HG03108 (cell line): Measurements from ENCODE around the gene HCST.
"Not testable (repeated sequence)": the region's sequence is repeated elsewhere in the genome, so short reads cannot be mapped to it uniquely, and the experiment has no call there.

Experiments used
- ATAC-seq: cut with Tn5 transposase; IDR thresholded peaks from one replicate; pipeline ENCODE4 v1.9.1; 2021; ENCODE audit warnings: moderate library complexity; ENCODE audit not compliant: unreplicated experiment

The HCST gene

GRCh38 chr19:35879068-35879467 is 23.3 kb upstream of the HCST start:
- ATAC-seq: no peak

- ATAC-seq: no peak
Measured at GRCh38 chr19:35879770-35880317, 22.5 kb upstream of the HCST start.

DNA sequence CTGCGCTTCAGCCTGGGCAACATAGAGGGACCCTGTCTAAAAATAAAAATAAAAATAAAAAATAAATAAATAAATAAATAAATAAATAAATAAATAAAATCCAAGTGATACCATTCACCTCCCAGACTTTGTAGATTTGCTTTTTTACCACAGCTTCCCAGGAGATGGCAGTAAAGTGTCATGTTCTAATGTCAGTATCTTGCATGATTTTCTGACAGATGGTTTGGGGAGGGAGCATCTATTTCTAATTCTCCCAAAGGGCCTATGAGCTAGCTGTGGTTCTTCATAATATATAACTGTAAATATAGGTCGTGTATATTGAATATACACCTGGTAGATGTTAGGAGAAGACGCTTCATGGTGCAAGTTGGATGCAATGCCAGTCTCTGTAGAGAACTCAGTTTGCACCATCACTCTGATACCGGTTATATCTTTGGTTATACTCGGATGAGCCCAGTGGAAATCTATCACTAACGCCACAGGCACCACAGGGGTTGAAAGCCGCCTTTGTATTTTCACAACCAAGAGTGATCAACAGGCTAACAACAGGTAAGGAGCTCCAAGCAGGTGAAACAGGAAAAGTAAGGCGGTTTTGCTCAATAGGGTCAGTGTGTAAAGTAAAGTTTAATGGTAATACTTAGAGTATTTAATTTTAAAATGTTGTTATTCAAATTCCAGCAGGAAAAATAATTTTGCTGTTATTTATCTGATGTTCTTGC is 20.1 kb upstream of the HCST start:
- ATAC-seq: no peak

GRCh38 chr19:35883882-35884281 is 18.4 kb upstream of the HCST start:
- ATAC-seq: no peak

- ATAC-seq: no peak
Measured at GRCh38 chr19:35885225-35885738, 17.0 kb upstream of the HCST start.

GRCh38 chr19:35885904-35886303 is 16.4 kb upstream of the HCST start:
- ATAC-seq: no peak

DNA sequence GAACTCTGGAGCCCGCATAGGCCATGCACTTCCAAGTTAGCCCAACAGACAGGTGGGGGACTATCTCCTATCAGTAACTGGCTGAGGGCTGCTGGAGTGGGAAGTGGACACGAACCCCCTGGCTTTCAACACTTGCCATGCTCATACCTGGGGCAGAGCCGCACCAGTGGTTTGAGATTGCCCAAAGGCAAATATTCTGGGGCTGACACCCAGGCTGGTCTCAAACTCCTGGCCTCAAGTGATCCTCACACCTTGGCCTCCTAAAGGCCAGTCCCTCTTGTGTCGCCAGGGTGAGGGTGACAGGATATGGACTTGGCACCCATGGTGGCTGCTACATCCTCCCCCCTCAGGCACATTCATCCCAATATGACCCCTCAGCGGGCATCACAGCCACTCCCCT is 15.1 kb upstream of the HCST start:
- no peak for ATAC-seq

DNA sequence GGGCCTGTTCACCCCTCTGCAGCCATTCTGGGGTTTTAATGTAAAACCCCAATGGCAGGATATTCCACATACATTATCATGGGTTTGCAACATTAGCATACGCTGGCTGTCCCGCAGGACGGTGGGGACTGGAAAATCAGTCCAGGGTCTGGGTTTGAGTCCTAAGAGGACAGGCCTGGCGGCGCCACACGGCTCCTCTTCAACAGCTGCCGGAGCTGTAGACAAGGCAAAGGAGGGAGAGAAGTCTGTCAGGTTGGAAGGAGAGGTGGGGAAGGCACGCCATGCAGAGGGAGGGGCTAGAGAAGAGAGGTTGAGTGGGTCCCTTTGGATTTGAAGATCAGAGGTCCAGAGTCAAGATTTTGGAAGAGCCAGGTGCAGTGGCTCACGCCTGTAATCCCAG is 13.9 kb upstream of the HCST start:
- no peak for ATAC-seq

DNA sequence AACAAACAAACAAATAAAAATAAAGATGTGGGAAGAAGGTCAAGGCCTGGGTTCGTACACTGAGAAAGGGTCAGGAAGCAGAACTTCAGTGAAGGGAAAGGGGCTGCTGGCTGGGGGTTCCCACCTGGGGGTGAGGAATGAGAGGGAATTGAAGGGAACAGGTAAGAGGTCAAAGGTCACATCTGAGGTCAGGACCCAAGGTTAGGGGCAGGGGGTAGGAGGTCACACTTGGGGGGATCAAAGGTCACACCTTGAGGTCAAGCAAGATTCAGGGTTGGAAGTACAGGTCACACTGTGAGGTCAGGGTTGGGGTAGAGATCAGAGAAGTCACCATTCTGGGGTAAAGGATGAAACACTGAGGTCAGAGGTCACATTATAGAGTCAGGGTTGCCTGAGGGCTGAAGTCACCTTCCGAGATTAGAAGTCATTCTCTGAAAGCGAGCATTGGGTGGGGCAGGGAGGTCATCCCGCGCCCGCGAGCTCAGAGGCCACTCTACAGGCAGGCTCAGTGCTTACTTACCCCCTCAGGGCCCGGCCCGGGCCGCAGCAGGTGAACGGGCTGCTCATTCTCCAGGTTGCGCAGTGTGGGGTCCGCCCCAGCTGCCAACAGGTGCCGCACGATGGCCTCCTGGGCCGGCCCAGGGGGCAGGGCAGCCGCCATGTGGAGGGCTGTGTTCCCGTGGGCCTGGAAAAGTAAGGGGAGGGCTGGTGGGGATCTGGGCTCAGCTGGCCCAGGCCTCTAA is 12.8 kb upstream of the HCST start:
- no peak for ATAC-seq

DNA sequence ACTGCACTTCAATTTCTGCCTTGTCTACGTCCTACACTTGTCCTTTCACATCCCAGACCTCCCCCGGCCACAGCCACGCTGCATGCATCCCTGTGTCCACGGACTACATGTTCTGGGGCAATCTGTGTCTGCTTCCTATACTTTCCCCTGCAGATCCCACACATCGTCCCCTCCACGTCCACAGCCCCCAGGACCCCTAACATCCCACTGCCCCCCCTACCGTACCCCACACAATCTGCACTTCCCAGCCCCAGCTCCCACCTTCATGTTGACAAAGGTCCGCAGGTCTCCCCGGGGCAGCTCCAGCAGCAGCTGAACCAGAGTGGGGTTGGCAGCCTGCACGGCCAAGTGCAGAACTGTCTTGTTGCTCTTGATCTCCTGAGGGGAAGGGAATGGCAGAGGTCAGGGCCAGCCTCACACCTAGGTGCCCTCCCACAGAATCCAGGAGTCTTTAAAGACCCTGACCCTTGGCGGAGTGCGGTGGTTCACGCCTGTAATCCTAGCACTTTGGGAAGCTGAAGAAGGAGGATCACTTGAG is 12.1 kb upstream of the HCST start:
- ATAC-seq: no peak

DNA sequence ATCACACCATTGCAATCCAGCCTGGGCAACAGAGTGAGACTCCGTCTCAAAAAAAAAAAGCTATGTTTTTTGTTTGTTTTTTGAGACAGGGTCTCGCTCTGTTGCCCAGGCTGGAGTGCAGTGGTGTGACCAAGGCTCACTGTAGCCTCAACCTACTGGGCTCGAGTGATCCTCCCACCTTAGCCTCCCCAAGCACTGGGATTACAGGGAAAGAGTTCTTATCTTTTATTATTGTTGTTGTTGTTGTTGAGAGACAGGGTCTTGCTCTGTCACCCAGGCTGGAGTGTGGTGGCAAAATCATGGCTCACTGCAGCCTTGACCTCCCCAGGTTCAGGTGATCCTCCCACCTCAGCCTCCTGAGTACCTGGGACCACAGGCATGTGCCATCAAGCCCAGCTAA is 10.5 kb upstream of the HCST start:
- not testable (repeated sequence) for ATAC-seq

GRCh38 chr19:35894342-35894741 is 8.0 kb upstream of the HCST start:
- no peak for ATAC-seq

DNA sequence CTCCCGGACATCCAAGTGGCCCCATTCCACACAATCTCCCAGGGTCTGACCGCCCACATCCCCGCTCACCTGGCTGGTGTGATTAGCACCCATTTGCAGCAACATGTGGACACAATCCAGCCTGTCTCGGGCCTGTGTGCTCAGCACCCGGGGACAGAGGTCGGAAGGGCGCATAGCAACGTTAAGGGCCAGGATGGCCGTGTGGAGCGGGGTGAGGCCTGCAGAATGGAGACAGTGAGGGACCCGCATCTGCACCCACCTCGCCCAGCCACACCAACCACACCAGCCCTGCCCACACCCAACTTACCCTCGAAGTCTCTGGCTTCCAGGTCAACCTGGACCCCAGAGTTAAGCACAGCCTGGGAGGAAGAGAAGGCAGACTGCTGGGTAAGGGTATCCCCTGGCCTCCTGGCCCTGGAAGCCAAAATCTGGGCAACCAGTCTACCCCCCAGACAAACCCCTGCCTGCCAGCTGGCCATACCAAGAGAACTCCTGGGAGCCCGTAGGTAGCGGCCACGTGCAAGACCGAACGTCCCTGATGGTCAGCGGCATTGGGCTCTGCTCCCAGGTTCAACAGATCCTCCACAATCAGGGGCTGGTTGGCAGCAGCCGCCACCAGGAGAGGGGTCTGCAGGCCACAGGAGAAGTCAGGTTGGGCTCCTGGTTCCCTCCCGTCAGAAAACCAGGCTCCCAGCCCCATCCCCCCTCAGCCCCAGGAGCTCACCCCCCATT is 6.3 kb upstream of the HCST start:
- ATAC-seq: no peak

DNA sequence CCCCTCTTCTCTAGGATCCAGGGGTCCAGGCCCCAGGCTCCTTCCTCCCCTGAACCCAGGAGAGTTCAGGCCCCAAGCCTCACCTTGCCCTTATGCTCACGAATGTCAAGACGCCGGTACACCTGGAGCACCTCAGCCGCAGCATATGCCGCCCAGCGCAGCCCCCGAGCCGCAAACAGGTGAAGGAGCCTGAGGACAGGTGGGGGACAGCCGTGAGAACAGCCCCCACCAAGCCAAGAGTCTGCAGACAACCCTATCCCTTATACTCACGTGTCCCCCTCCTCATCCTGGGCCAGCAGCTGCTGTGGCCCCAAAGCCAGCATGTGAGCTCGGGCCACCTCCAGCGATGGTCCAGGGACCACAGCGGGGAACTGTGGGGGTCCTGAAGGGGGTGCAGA is 5.7 kb upstream of the HCST start:
- no peak for ATAC-seq

- no peak for ATAC-seq
Measured at GRCh38 chr19:35897706-35898451, 4.5 kb upstream of the HCST start.

DNA sequence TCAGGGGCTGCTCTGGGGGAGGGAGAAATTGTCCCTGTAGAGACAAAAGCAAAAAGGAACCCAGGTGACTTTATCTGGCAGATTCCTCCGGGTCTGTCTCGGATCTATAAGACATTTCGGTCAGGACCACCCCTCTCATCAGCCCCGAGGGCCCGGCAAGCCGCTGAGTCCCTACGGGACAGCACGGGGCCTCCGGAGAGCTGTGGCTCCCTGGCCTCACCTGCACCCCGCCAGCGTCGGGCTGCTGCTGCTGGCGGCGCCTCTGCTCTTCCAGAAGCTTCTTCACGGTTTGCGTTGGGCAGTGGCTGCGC is 3.9 kb upstream of the HCST start:
- ATAC-seq: no peak

- ATAC-seq: peak; percentile 36
Measured at GRCh38 chr19:35899547-35900214, 2.6 kb upstream of the HCST start.

DNA sequence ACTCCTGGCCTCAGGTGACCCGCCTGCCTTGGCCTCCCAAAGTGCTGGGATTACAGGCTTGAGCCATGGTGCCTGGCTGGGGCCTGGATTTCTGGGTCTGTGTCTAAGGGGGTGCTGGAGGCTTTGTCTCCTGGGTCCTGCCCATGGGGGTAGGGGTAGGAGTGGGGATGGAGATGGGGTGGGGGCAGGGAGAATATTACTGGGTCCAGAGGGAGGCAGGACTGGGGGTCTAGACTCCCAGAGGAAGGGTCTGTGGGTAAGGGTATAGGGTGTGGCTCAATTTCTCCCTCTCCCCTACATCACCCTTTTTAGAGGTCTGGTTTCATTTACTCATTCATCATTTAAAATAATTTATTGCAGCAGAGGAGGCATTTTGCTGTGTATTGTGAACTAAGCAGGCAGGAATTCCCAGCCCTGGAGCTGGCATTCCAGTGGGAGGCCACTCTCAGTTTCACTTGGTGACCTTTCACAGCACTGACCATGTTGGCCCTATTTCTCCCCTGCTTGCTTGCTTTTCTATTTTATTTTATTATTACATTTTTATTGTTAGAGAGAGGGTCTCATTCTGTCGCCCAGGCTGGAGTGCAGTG is 1.2 kb upstream of the HCST start:
- ATAC-seq: no peak

GRCh38 chr19:35902870-35903475 is 644 bp downstream of the HCST start:
- ATAC-seq: no peak
